Fibroblast of the aortic adventitia (primary cell): ENCODE results near the gene LGALS9. TPM values are rescaled to one million over a fixed set of nuclear protein-coding genes. Genes with fewer than 3 reads are reported as not detected.
A peak's percentile ranks its signal among the peaks of the same experiment; 100 is the strongest.
"Not testable (repeated sequence)": the region's sequence is repeated elsewhere in the genome, so short reads cannot be mapped to it uniquely, and the experiment has no call there.

ENCODE experiments used
- DNase-seq: peaks from one replicate; pipeline ENCODE4 v3.0.0-alpha.2; 2010; ENCODE audit warnings: low read depth
- H3K4me3 ChIP-seq: 2 replicates; pipeline ENCODE4 v1.5.1; 2011; ENCODE audit warnings: low read depth, mild to moderate bottlenecking, control low read depth, low read length, moderate library complexity
- total RNA-seq: library from RNA; depleted of rRNA; stranded (reverse); fragments of >200 nt; gene quantifications from 2 replicates; pipeline ENCODE4 v1.2.3, GENCODE V29; 2012; ENCODE audit warnings: low replicate concordance
- TF ChIP-seq, protein P1 (sequence below): IDR thresholded peaks from 2 replicates; pipeline ENCODE4 v1.5.1; 2011; ENCODE audit warnings: mild to moderate bottlenecking, low read length, control low read depth, inconsistent platforms; ENCODE audit not compliant: insufficient read depth

Gene LGALS9
- total RNA-seq, 1 donor: 0.90 TPM

DNA sequence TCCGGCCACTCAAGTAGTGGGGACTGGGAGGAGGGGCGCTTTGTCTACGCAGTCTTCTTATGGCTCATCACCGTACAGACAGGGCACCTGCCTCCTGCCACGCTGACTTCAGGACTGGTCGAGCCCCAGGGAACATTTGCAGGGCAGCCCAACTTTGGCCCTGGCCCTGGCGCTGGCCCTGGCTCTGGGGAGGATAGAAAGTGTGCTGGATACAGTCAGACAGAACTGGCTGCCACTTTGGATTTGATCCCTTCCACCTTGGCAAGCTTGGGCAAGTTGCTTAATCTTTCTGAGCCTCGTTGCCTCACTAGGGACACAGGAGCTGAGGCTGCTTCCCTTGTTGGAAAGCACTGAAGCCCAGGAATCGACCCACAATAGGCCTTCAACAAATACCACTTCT lies 13.6 kb downstream of the LGALS9 start:
- DNase-seq: peak; percentile 61
- no peak overlapping the region for H3K4me3 ChIP-seq
- TF ChIP-seq, protein P1, sequence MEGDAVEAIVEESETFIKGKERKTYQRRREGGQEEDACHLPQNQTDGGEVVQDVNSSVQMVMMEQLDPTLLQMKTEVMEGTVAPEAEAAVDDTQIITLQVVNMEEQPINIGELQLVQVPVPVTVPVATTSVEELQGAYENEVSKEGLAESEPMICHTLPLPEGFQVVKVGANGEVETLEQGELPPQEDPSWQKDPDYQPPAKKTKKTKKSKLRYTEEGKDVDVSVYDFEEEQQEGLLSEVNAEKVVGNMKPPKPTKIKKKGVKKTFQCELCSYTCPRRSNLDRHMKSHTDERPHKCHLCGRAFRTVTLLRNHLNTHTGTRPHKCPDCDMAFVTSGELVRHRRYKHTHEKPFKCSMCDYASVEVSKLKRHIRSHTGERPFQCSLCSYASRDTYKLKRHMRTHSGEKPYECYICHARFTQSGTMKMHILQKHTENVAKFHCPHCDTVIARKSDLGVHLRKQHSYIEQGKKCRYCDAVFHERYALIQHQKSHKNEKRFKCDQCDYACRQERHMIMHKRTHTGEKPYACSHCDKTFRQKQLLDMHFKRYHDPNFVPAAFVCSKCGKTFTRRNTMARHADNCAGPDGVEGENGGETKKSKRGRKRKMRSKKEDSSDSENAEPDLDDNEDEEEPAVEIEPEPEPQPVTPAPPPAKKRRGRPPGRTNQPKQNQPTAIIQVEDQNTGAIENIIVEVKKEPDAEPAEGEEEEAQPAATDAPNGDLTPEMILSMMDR: no peak

DNA sequence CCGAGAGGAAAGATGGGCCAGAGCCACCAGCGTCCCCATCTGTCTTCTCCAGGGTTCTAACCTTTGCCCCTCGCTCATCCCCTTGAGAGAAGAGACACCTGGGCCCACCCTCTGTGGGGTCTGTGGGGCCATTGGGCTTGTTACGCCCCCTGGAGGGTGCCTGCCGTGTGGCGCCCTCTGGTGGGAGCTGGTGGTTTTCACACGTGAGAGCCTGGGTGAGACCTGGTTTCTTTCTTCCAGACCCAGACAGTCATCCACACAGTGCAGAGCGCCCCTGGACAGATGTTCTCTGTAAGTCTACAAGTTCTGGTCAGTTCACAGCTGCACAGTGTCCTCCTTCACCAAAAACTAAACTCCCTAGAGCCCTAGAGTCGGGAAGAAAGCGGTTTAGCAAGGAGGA lies 14.6 kb downstream of the LGALS9 start:
- DNase-seq, H3K4me3 ChIP-seq: not testable (repeated sequence)

DNA sequence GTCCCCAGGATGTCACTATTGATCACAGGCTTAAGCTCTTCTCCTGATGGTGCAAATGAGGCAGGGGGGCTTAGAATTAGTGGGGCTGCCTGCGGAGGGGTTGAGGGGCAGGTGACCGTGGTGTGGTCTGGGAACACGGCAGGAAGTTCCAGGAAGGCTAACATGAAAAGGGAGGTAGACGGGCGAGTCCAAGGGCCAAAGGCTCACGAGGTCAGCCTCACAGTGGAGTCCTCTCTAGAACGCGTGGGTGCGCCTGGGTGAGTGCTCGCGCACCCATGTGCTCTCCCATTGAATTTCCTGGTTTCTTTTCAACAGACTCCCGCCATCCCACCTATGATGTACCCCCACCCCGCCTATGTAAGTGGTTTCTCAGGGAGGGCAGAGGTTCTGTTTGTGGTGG lies 15.2 kb downstream of the LGALS9 start:
- no peak overlapping the region for H3K4me3 ChIP-seq
- TF ChIP-seq, protein P1: no peak
- no peak for DNase-seq

DNA sequence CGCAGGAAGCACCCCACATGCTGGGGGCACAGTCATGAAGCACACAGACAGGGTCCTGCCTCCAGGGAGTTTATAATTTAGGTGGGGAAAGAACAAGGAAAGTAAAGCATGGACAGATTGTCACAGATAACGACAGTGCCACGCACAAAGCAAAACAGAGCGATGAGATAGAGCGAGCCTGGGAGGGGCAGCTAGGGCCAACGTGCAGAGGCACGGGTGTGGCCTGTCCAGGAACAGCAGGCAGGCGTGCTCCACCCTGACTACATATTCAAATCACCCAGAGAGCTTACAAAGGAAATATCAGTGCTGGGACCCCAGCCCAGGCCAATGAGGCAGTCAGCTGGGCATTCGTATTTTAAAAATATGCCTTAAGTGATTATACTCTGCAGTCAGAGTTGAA lies 16.8 kb downstream of the LGALS9 start:
- TF ChIP-seq, protein P1: no peak
- DNase-seq: no peak
- no peak overlapping the region for H3K4me3 ChIP-seq

DNA sequence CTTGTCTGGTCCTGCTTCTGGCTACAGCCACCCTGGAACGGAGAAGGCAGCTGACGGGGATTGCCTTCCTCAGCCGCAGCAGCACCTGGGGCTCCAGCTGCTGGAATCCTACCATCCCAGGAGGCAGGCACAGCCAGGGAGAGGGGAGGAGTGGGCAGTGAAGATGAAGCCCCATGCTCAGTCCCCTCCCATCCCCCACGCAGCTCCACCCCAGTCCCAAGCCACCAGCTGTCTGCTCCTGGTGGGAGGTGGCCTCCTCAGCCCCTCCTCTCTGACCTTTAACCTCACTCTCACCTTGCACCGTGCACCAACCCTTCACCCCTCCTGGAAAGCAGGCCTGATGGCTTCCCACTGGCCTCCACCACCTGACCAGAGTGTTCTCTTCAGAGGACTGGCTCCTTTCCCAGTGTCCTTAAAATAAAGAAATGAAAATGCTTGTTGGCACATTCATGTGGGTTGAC lies 18.2 kb downstream of the LGALS9 start:
- DNase-seq, H3K4me3 ChIP-seq: not testable (repeated sequence)

DNA sequence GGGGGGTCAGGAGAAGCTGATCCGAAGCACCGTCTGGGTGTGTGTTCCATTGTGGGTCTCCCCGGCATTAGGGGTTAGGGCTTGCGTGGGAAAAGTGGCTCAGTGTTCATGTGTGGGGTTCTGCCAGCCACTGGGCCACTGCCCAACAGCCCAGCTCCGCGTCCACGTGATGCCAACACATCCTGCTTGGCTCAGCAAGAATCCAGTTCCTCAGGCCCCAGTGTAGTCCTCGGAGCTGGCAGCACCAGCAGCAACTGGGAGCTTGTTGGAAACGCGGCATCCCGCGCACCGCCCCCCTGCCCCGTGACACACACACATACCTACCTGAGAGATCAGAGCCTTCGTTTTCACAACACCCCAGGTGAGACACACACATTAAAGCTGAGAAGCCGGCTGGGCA lies 18.9 kb downstream of the LGALS9 start:
- TF ChIP-seq, protein P1: no peak
- DNase-seq: no peak
- no peak overlapping the region for H3K4me3 ChIP-seq

DNA sequence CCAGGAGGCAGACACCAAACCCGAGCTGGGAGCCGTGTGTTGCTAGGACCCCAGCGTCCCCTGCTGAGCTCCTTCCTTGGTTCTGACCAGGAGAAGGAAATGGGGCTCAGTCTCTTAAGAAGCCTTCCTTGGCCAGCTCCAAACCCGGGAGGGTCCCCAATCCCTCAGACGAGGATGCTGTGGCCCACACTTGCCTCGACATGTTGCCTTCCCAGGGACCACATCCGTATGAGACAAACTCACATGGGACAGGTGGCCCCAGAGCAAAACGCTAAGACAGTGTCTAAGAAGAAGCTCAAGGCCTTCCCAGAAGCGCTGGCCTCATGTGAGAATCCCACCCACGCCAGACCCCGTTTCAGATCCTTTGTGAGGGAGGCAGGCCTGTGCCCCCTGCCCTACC lies 19.8 kb downstream of the LGALS9 start:
- TF ChIP-seq, protein P1: no peak
- DNase-seq: no peak
- no peak overlapping the region for H3K4me3 ChIP-seq

DNA sequence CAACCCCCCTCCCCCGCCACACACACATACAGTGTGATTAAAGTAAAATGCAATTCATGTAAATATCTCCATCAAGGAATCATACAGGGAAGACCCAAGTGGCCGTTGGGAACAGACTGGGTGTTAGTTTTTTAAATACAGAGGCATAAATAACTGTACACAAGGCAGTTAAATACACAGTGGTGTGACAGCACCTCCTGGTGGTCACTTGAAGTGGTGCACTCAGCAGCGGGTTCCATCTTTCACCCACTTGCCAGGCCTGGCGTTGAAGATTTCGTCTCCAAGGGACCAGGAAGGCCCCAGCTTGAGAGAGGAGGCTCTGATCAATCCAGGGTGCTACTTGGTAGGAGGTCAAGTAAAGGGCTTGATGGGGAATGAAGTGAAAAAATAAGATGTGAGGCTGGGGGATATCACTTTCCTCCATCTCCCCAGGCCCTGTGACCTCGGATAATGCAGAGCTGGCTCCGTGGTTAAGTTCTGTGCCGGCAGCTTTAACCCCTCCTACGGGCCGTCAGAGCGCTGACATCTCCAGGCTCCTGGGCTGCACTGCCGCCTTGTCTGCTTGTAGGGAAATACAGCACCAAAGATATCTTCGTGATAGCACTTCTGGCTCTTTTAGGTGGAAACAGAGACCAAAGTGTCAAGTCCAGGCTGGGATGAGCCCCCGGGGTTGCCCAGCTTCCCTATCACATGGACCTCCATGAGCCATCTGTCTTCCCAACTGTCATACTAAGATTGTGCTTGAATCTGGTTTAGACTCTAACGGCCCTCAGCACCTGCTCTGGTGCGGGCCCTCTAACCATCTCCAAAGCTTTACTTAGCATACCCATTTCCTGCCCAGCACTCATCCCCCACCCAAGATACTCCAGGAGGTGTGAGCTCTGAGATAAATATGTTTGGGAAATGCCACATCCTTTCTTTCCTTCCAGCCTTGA lies 20.7 kb downstream of the LGALS9 start:
- TF ChIP-seq, protein P1: peak; percentile 73
- no peak overlapping the region for H3K4me3 ChIP-seq
- peak; percentile 53 for DNase-seq

DNA sequence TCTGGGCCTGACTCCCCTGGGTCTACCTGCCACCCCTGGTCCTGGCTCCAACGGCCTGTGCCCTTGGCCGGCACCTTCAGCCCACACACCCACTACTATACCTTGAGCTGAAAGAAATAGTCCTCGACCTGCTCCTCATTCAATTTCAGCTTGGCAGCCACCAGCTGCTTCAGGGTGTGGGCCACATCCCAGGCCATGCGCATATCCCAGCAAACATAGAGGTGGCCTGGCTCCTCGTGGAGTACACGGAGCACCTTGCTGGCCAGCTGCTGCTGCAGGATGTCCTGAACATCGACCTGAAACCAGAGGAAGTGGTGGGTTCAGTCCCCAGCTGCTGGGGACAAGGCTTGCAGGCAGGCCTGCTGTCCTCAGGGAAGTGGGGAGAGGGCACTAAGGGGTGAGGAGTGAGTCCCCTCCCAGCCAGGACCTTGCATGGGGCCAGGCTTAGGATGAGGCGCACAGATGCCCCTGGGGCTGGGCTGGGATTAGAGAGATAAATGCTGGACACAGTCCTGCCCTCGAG lies 22.5 kb downstream of the LGALS9 start:
- H3K4me3 ChIP-seq, DNase-seq: not testable (repeated sequence)
